ENCODE measurements around the gene PIGK. TPM values are rescaled to one million over a fixed set of nuclear protein-coding genes. Genes with fewer than 3 reads are reported as not detected.
"Not testable (repeated sequence)": the region's sequence is repeated elsewhere in the genome, so short reads cannot be mapped to it uniquely, and the experiment has no call there.

PIGK gene
- total and polyA plus RNA-seq, 2 experiments from 2014 or later, result 11.2 to 13.0 TPM

DNA sequence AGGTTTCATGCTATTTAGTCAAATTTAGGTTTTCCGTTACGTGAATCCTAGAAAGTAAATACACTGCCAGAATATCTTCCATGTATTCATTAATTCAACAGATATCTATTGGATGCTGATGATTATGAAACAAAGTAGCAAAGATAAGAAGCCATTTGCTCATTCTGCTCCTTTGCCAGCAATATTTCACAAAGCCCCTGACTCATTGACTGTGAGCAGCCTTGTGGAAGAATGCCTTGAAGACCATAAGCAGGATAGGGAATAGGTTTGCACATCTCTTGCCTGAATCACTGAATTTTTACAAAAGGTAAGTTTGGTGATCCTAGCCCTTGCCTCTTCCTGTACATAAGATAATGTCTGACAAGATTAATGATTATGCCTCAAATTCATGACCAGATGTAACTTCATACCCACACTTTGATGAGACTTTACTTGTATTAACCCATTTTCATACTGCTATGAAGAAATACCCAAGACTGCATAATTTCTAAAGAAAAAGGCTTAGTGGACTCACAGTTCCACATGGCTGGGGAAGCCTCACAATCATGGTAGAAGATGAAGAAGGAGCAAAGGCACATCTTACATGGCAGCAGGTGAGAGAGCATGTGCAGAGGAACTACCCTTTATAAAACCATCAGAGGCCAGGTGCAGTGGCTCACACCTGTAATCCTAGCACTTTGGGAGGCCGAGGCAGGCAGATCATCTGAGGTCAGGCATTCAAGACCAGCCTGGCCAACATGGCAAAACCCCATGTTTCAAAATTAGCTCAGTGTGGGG lies 1.6 kb upstream of the PIGK start:
- H3K4me1 ChIP-seq (ENCODE audit: low read depth), result peaks cover 10% of the 10 kb centered on the region
- H3K4me3 ChIP-seq, result no peak overlapping the region
- no peaks in the 10 kb centered on the region for H3K36me3 ChIP-seq
- H3K9me3 ChIP-seq (ENCODE audit: low read depth), result no peaks in the 10 kb centered on the region
- H3K27me3 ChIP-seq, result no peaks in the 10 kb centered on the region
- DNase-seq (ENCODE audit: low read depth in 1 of 2, low spot score in 1 of 2), result peak in 1 of 2 donors; percentile 94
- no peak overlapping the region for H3K27ac ChIP-seq
- TF ChIP-seq, protein P1, sequence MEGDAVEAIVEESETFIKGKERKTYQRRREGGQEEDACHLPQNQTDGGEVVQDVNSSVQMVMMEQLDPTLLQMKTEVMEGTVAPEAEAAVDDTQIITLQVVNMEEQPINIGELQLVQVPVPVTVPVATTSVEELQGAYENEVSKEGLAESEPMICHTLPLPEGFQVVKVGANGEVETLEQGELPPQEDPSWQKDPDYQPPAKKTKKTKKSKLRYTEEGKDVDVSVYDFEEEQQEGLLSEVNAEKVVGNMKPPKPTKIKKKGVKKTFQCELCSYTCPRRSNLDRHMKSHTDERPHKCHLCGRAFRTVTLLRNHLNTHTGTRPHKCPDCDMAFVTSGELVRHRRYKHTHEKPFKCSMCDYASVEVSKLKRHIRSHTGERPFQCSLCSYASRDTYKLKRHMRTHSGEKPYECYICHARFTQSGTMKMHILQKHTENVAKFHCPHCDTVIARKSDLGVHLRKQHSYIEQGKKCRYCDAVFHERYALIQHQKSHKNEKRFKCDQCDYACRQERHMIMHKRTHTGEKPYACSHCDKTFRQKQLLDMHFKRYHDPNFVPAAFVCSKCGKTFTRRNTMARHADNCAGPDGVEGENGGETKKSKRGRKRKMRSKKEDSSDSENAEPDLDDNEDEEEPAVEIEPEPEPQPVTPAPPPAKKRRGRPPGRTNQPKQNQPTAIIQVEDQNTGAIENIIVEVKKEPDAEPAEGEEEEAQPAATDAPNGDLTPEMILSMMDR (IDR thresholded peaks at IDR 0.05; ENCODE audit: low read depth, low read length), result no peak

DNA sequence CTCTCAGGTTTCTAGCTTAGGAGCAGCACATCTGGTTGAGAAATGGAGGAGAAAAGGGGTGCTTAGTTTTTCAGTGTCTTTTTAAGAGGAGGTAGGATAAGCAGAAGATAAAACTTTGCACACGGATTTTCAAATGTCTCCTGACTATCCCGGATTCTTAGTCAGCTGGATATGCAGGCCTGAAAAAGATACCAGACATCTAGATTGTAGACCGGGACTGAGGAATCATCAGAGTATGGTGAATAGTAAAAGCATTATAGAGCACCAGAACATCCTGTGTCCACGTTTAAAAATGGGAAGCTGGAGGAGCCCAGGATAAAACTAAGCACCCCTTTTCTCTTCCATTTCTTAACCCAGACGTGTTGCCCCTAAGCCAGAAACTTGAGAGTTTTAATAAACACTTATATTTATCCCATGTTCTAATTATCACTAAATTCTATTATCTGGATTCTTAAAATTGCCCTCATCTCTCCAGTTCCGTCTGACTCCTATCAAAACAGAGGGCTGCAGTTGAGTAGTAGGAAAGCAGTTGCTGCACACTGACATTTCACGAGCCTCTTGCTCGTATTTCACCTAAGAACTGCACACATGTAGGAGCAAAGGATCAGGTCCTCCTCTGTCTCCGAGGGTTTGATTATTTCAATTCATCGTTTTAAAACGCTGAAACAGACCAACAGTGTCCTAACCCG lies 609 bp downstream of the PIGK start:
- TF ChIP-seq, protein P1 (IDR thresholded peaks at IDR 0.05; ENCODE audit: low read depth, low read length), result no peak
- Histone ChIP-seq H3K36me3 (no peaks in the 10 kb centered on the region), H3K4me1 (ENCODE audit: low read depth) (peaks cover 10% of the 10 kb centered on the region), H3K27me3 (no peaks in the 10 kb centered on the region), H3K4me3 (peak overlapping the region; percentile 81), H3K27ac (peak overlapping the region; percentile 82), H3K9me3 (ENCODE audit: low read depth) (no peaks in the 10 kb centered on the region)
- peak in 1 of 2 donors; percentile 36 for DNase-seq (ENCODE audit: low read depth in 1 of 2, low spot score in 1 of 2)

DNA sequence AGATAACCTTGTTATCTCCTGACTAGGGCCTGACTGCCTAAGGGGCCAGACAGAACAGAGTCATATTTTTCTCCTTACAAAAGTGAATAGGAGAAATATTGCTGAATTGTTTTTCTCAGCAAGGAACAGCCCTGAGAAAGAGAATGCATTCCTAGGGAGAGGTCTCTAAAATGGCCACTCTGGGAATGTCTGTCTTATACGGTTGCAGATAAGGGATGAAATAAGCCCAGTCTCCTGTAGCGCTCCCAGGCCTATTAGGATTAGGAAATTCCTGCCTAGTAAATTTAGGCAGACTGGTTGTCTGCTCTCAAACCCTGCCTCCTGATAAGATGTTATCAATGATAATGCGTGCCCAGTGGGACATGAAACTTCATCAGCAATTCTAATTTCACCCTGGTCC lies 15.2 kb downstream of the PIGK start:
- not testable (repeated sequence) for H3K27me3 ChIP-seq; H3K4me3 ChIP-seq; H3K27ac ChIP-seq; DNase-seq (ENCODE audit: low read depth in 1 of 2, low spot score in 1 of 2); H3K36me3 ChIP-seq; H3K4me1 ChIP-seq (ENCODE audit: low read depth); H3K9me3 ChIP-seq (ENCODE audit: low read depth)

DNA sequence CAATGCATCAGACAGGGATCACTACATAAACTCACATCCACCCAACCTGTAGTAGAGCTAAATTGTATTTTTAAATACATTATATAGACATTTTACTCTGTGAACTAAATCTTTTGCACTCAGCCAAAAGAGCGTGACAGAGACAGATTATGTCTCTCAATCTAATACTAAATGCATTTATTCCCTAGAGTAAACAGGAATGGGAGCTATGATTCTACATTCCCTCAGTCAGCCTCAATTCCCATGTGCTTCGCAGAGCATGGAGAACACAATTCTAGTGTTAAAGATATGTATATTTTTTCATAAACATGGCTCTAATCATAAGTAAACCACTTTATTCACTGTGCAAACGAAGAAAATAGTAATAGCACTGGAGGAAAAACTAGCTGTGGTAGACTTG lies 16.5 kb downstream of the PIGK start:
- Histone ChIP-seq H3K4me1 (ENCODE audit: low read depth) (no peaks in the 10 kb centered on the region), H3K4me3 (no peak overlapping the region), H3K36me3 (no peaks in the 10 kb centered on the region), H3K9me3 (ENCODE audit: low read depth) (no peaks in the 10 kb centered on the region), H3K27me3 (no peaks in the 10 kb centered on the region), H3K27ac (no peak overlapping the region)
- DNase-seq (ENCODE audit: low read depth in 1 of 2, low spot score in 1 of 2), result peak in 1 of 2 donors; percentile 17
- TF ChIP-seq, protein P1 (IDR thresholded peaks at IDR 0.05; ENCODE audit: low read depth, low read length), result no peak

DNA sequence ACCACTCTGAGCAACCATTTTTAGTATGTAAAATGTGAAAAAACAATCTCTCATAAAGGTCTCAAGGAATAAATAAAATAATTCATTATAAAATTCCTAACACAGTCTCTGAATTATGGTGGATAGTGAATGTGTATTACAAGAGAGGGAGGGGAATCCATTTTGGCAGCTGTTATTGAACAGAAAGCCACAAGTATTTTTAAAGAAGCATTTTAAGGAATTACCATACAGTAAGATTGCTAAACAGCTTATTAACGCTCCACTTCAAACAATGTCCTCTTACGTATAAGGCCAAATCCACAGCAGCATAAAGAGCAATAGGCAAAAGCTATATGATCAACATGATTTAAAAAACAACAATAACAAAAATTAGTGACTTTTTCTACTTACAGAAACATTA lies 18.4 kb downstream of the PIGK start:
- Histone ChIP-seq H3K36me3 (no peaks in the 10 kb centered on the region), H3K27ac (no peak overlapping the region), H3K4me1 (ENCODE audit: low read depth) (no peaks in the 10 kb centered on the region), H3K9me3 (ENCODE audit: low read depth) (no peaks in the 10 kb centered on the region), H3K27me3 (no peaks in the 10 kb centered on the region), H3K4me3 (no peak overlapping the region)
- no peak for DNase-seq (ENCODE audit: low read depth in 1 of 2, low spot score in 1 of 2)
- TF ChIP-seq, protein P1 (IDR thresholded peaks at IDR 0.05; ENCODE audit: low read depth, low read length), result no peak

DNA sequence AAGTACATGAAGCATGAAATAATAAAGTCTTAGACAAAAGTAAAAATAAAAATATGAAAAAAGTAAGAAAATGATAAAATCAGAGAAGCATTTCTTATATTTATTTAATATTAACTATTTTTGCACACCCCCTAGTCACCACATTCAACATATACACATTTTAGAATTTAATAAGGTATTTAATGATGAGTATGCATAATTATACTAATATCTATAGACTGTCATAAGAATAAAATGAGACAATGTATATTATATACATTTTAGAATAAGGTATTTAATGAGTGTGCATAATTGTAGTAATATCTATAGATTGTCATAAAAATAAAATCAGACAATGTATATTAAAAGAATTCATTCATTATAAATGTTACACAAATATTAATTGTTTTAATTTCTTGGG lies 18.9 kb downstream of the PIGK start:
- H3K27me3 ChIP-seq, result no peaks in the 10 kb centered on the region
- no peak overlapping the region for H3K4me3 ChIP-seq
- TF ChIP-seq, protein P1 (IDR thresholded peaks at IDR 0.05; ENCODE audit: low read depth, low read length), result no peak
- DNase-seq (ENCODE audit: low read depth in 1 of 2, low spot score in 1 of 2), result no peak
- no peaks in the 10 kb centered on the region for H3K36me3 ChIP-seq
- H3K4me1 ChIP-seq (ENCODE audit: low read depth), result no peaks in the 10 kb centered on the region
- H3K27ac ChIP-seq, result no peak overlapping the region
- H3K9me3 ChIP-seq (ENCODE audit: low read depth), result no peaks in the 10 kb centered on the region
